Stomach smooth muscle (tissue), 2 donors: Measurements from ENCODE around the gene FKBP6.
A peak's percentile ranks its signal among the peaks of the same experiment; 100 is the strongest.
"Not testable (repeated sequence)": the region's sequence is repeated elsewhere in the genome, so short reads cannot be mapped to it uniquely, and the experiment has no call there.

Experiments used
- H3K27ac ChIP-seq: one replicate; pipeline ENCODE4 v1.7.0; 2013; ENCODE audit warnings: mild to moderate bottlenecking, low read length, inconsistent platforms
- H3K27me3 ChIP-seq, 2 donors: one replicate each; pipeline ENCODE4 v1.7.0; 2013; ENCODE audit warnings: low read length in 2 of 2; ENCODE audit not compliant: insufficient read depth in 2 of 2, control insufficient read depth in 1 of 2
- H3K36me3 ChIP-seq, 2 donors: one replicate each; pipeline ENCODE4 v1.7.0; 2013; ENCODE audit warnings: low read length in 2 of 2; ENCODE audit not compliant: control insufficient read depth in 2 of 2, insufficient read depth in 2 of 2
- H3K4me1 ChIP-seq: one replicate; pipeline ENCODE4 v1.7.0; 2013; ENCODE audit warnings: low read length; ENCODE audit not compliant: control insufficient read depth, insufficient read depth
- H3K4me3 ChIP-seq, 2 donors: one replicate each; pipeline ENCODE4 v1.7.0; 2013; ENCODE audit warnings: low read length in 2 of 2
- H3K9ac ChIP-seq, 2 donors: one replicate each; pipeline ENCODE4 v1.7.0; 2013; ENCODE audit warnings: low read length in 2 of 2, mild to moderate bottlenecking in 1 of 2
- H3K9me3 ChIP-seq, 2 donors: one replicate each; pipeline ENCODE4 v1.7.0; 2013; ENCODE audit warnings: low read length in 2 of 2; ENCODE audit not compliant: control insufficient read depth in 2 of 2
- donor health status: healthy.
- donor health status: Pancreatic carcinoma.

Gene FKBP6

DNA sequence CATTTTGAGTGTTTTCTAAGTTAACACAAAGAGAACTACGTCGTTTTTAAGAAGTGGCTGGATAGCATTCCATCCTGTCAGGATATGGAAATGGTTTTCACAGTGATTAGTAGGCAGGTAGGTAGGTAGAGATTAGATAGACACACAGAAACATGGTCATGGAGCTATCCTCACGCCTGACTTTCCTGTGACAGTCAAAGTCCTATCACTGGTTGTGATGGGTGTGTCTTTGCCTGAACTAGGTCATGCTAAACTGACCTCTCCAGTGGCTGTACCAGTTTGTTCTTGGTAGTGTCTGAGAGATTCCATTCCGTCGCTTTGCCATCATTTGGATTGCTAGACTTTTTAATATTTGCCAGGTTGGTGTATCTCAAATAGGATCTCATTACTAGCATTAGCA is 28.2 kb downstream of the FKBP6 start:
- no peak overlapping the region for H3K27ac ChIP-seq
- H3K4me3 ChIP-seq = no peak overlapping the region
- H3K9me3 ChIP-seq = no peaks in the 10 kb centered on the region
- H3K4me1 ChIP-seq = peaks cover 3% of the 10 kb centered on the region
- no peaks in the 10 kb centered on the region for H3K36me3 ChIP-seq
- H3K9ac ChIP-seq = no peak overlapping the region
- peaks cover 0 to 4% of the 10 kb centered on the region in 2 donors for H3K27me3 ChIP-seq

GRCh38 chr7:73358590-73359275 is 30.8 kb downstream of the FKBP6 start:
- H3K27me3 ChIP-seq = peaks cover 0 to 6% of the 10 kb centered on the region in 2 donors
- H3K9ac ChIP-seq = no peak overlapping the region
- no peaks in the 10 kb centered on the region for H3K9me3 ChIP-seq
- H3K4me3 ChIP-seq = peak overlapping the region in 1 of 2 donors; percentile 29
- H3K4me1 ChIP-seq = no peaks in the 10 kb centered on the region
- H3K27ac ChIP-seq = no peak overlapping the region
- no peaks in the 10 kb centered on the region for H3K36me3 ChIP-seq

DNA sequence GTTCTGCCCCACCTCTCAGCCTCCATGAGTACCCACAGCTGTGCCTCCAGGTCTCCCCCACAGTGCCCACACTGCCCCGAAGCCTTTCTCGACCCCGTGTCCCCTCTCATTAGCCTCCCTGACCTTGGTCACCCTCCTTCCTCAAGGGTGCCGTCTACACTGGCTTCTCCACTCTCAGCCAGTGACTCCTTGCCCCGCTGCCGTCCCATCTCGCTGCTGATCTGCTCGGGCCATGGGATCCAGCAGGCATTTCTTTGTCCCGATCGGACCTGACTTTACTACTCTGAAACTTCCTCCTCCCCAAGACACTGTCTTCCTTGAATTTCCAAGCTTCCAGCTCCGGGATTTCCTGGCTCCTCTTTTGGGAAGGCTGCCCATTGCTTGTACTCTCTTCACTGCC is 31.3 kb downstream of the FKBP6 start:
- Histone ChIP-seq H3K9me3 (no peaks in the 10 kb centered on the region), H3K9ac (no peak overlapping the region), H3K4me1 (no peaks in the 10 kb centered on the region), H3K36me3 (no peaks in the 10 kb centered on the region), H3K27me3 (peaks cover 0 to 6% of the 10 kb centered on the region in 2 donors), H3K4me3 (no peak overlapping the region), H3K27ac (no peak overlapping the region)

- Histone ChIP-seq H3K9me3 (no peaks in the 10 kb centered on the region), H3K27me3 (peaks cover 0 to 6% of the 10 kb centered on the region in 2 donors), H3K4me1 (no peaks in the 10 kb centered on the region), H3K9ac (no peak overlapping the region), H3K4me3 (no peak overlapping the region), H3K27ac (no peak overlapping the region), H3K36me3 (no peaks in the 10 kb centered on the region)
Measured at GRCh38 chr7:73359746-73360375, 31.9 kb downstream of the FKBP6 start.

GRCh38 chr7:73360590-73360989 is 32.6 kb downstream of the FKBP6 start:
- not testable (repeated sequence) for H3K36me3 ChIP-seq, H3K9me3 ChIP-seq, H3K27me3 ChIP-seq, H3K9ac ChIP-seq, H3K4me1 ChIP-seq, H3K4me3 ChIP-seq, H3K27ac ChIP-seq

- no peak overlapping the region for H3K4me3 ChIP-seq
- H3K27ac ChIP-seq = no peak overlapping the region
- no peaks in the 10 kb centered on the region for H3K36me3 ChIP-seq
- H3K4me1 ChIP-seq = no peaks in the 10 kb centered on the region
- H3K27me3 ChIP-seq = peaks cover 0 to 6% of the 10 kb centered on the region in 2 donors
- no peak overlapping the region for H3K9ac ChIP-seq
- H3K9me3 ChIP-seq = no peaks in the 10 kb centered on the region
Measured at GRCh38 chr7:73363225-73364005, 35.5 kb downstream of the FKBP6 start.

DNA sequence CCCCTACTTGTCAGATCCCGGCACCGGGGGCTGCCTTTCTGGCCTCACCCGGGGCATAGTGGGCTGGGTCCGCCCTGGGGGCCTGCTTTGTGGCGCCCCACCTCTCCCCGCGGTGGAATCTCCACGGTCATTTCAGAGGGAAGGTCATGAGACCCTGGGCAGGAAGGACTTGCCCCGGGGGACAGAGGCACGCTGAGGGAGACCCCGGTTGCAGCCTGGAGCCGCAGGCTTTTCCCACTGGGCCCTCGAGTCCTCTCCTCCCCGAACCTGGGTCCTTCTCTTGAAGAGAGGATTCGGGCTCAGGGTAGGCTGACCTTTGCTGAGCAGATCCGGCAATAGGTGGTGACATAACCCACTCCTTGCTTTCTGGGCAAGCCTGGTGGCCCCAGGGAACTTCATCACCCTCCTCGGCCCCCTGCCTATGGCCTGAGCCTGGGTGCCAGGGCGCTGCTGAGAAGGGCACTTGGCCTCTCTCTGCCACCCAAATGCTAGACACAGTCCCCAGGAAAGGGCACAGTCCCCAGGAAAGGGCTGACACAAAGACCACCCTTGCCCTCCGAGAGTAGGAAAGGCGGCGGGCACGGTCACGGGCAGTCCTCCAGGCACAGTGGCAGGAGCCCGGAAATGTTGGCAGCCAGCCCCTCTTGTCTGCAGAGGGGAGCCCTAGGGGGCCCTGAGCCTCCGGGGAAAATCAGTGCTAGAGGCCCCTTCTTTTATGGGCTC is 36.2 kb downstream of the FKBP6 start:
- H3K4me3 ChIP-seq = no peak overlapping the region
- H3K9me3 ChIP-seq = no peaks in the 10 kb centered on the region
- H3K27me3 ChIP-seq = peaks cover 0 to 6% of the 10 kb centered on the region in 2 donors
- no peaks in the 10 kb centered on the region for H3K4me1 ChIP-seq
- H3K27ac ChIP-seq = no peak overlapping the region
- no peak overlapping the region for H3K9ac ChIP-seq
- H3K36me3 ChIP-seq = no peaks in the 10 kb centered on the region

- Histone ChIP-seq H3K9ac (no peak overlapping the region), H3K4me1 (no peaks in the 10 kb centered on the region), H3K27me3 (peaks cover 0 to 2% of the 10 kb centered on the region in 2 donors), H3K4me3 (no peak overlapping the region), H3K36me3 (no peaks in the 10 kb centered on the region), H3K27ac (no peak overlapping the region), H3K9me3 (no peaks in the 10 kb centered on the region)
Measured at GRCh38 chr7:73366127-73366526, 38.2 kb downstream of the FKBP6 start.

- Histone ChIP-seq H3K27me3 (peaks cover 0 to 2% of the 10 kb centered on the region in 2 donors), H3K4me3 (no peak overlapping the region), H3K9me3 (no peaks in the 10 kb centered on the region), H3K27ac (no peak overlapping the region), H3K9ac (no peak overlapping the region), H3K4me1 (no peaks in the 10 kb centered on the region), H3K36me3 (no peaks in the 10 kb centered on the region)
Measured at GRCh38 chr7:73366990-73367389, 39.0 kb downstream of the FKBP6 start.

- H3K27me3 ChIP-seq = no peaks in the 10 kb centered on the region
- H3K4me1 ChIP-seq = no peaks in the 10 kb centered on the region
- no peaks in the 10 kb centered on the region for H3K9me3 ChIP-seq
- no peak overlapping the region for H3K27ac ChIP-seq
- no peaks in the 10 kb centered on the region for H3K36me3 ChIP-seq
- H3K9ac ChIP-seq = no peak overlapping the region
- H3K4me3 ChIP-seq = no peak overlapping the region
Measured at GRCh38 chr7:73369009-73369408, 41.0 kb downstream of the FKBP6 start.
